Activated CD4-positive, alpha-beta T cell treated with anti-CD3 and anti-CD28 coated beads, Interleukin-2, amount 50 U/mL, for 16 hours (primary cell): Measurements from ENCODE around the gene MDH1.
"Not testable (repeated sequence)": the region's sequence is repeated elsewhere in the genome, so short reads cannot be mapped to it uniquely, and the experiment has no call there.

Source experiments
- DNase-seq: peaks from one replicate; pipeline ENCODE4 v3.0.0-alpha.2; 2020

The MDH1 gene

GRCh38 chr2:63589148-63589958, 590 bp downstream of the MDH1 start:
- no peak for DNase-seq

DNA sequence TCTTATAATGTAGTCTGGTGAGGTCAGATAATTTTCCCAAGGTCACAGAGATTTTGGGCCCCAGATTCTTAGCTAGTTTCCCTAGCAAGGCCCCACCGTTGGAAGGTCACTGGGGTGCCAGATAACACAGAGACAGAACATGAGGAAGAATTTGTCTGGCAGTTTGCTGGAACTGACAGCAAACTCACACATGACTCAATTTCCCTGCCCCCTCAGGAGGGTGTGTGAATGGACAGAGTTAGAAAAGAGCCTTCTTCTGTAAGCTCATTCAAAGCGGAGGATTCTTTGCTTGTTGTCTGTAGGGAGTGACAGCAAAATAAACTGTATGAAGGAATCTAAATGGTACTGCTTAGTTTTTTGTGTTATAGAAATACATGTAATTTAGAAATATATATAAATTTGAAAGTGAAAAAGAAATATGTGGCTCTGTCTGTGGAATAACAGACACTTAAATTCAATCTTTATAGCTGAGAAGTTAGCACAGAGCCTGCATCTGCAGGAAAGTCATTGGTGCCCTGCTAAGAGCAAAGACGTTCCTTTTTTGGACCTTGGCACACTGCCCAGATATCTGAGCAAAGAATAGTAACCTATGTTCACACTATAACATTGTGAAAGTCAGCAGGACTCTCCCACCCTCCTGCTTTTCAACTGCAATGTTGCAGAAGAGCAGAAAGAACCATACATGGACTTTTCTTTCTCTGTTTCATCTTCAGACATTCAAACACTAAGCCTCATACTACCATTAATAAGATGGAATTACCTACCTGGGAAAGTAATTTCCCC, 2.1 kb downstream of the MDH1 start:
- no peak for DNase-seq

- no peak for DNase-seq
Observed at GRCh38 chr2:63591566-63592175, 2.9 kb downstream of the MDH1 start.

- DNase-seq = no peak
Observed at GRCh38 chr2:63594660-63595059, 5.9 kb downstream of the MDH1 start.

DNA sequence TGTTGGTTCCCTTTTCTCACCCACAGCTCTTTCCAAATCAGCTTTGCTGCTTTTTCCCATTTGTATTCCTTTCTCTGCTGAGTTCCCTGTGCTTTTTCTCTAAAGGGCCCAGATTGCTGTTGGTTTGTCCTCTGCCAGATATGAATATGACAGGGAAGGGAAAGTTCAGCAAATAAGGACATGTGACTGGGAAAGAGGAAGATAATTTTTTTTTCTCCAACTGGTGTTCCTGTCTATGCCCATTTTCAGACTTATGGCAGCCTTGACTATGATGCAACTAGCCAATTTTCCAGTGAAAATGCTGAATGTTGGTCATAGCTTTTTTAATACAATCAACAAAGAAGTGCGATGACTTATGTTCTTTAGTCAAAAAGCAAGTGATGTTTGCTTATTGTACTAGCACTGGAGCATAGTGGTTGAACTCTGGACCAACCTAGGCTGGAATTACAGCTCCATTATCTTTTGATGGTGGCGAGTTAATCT, 7.7 kb downstream of the MDH1 start:
- no peak for DNase-seq

DNA sequence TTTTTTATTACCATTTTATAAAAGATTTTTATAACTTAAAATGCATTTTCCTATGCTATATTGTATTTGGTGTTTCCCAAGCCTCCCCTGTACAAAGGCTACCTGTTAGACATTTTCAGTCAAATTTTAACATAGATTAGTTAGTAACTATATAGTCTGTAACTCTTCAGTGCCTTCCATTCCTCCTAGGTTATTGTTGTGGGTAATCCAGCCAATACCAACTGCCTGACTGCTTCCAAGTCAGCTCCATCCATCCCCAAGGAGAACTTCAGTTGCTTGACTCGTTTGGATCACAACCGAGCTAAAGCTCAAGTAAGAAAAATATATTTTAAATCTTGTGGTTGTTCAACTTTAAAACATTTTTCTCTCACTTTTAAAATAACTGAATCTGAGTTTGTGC, 10.2 kb downstream of the MDH1 start:
- no peak for DNase-seq

- DNase-seq = no peak
Observed at GRCh38 chr2:63600881-63601460, 12.2 kb downstream of the MDH1 start.

DNA sequence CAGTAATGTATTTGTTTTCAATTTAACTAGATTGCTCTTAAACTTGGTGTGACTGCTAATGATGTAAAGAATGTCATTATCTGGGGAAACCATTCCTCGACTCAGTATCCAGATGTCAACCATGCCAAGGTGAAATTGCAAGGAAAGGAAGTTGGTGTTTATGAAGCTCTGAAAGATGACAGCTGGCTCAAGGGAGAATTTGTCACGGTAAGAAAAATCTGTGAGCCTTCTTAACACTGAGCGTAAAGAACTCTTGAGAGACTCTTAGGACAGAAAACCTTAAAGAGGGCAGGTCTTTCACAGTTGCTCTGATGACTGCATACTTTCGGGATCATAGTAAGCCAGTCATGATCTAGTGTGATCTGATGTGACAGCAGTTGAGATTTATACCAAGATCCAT, 15.9 kb downstream of the MDH1 start:
- no peak for DNase-seq

- DNase-seq = not testable (repeated sequence)
Observed at GRCh38 chr2:63608865-63609264, 20.1 kb downstream of the MDH1 start.

- DNase-seq = no peak
Observed at GRCh38 chr2:63610525-63610924, 21.8 kb downstream of the MDH1 start.

DNA sequence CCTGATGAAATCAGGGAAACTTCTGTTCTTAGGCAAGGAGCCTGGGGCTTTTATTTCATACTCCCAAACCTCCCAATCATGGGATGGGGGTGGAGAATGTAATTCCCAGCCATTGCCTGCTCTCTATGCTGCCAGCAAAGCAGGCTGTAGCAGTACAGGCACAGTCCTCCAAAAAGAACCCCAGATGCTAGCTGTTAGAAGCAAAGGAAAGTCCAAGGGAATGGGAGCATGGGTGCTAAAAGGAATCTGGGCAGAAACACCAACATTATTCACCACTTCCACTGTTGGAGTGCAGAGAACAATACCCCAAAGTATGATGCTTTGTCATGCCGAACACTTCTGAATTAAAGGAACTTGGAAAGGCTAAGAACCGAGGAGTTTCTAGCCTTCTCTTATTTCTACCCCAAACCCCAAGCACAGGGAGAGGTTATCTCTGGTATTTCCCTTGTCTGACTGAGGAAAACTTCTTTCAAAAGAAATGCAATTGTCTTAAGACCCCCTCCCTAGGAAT, 24.7 kb downstream of the MDH1 start:
- no peak for DNase-seq

DNA sequence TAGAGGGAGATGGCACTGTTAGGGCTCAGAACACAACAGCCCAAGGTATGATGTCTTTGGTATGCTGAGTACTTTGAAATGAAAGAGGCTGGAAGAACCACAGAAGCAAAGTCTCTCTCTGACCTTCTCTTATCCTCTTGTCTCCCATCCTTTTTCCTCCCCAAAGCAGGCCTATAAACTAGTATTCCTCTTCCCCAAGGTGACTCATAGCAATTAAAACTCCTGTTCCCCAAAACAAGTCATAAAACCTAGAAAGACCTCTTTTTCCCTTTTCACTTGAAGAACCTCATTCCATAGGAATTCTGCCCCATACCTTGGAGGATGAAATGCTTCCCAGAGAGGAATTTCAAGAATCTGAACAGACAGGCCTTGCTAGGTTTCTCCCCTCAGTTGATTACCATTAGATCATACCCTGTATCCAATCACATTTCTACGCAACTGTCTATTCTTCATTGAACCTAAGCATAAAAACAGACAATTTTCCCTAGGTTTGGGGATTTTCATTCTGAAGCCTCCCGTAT, 25.7 kb downstream of the MDH1 start:
- no peak for DNase-seq

DNA sequence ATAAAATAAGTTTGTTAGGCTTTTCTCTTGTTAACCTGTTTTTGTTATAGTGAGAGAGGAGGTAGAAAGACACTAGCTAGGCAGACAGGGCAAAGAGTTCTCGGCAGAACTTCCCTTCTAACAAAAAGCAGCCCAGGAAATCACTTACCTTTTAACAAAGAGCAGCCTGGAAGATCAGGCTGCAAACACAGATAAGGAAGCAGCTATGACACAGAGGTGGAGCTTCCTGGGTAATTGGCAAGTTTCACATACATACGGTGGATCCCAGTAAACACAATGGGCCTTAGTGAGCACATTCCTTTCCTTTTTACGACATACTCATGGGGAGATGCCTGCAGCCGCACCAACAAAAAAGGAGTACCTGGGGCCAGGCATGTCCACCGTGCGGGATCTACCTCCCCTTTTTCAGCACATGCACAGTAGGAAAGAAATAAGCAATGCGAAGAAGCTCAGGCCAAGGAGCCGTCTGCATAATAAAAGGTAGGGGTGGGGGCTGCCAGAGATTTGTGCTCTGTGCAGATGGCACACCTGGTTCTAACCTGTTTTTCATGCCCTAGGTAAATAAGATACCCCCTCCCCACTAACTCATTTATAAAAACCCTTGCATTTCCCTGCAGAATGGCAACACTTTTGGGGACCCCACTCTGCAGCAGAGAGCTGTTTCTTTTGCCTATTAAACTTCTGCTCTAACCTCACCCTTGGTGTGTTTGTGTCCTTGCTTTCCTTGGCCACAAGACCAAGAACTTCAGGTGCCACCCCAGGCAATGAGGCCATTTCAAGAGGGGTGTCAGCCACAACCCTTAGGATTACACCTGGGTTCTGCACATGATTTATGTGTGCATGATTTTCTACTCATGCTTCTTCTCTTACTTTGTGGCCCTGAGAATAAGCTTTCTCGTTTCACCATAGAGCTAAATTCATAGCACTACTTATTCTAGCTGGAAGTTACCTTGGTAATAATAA, 26.5 kb downstream of the MDH1 start:
- no peak for DNase-seq

- no peak for DNase-seq
Observed at GRCh38 chr2:63617366-63617765, 28.6 kb downstream of the MDH1 start.

DNA sequence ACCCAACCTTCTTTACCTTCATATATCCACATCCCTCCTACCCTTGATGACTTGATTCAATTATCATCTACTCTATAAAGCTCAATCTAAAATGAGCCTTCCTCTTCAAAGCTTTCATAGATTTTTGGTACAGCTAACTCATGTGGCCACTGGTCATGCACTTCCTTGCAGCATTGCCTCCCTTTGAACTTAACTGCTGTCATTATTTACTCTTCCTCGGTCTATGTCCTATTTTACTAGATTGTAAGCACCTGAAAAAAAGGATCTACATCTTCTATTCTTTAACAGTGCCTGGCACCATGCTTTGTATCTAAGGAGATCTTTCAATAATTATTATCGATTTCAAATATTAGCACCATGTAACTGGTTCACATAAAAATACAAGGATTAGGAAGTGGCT, 30.6 kb downstream of the MDH1 start:
- no peak for DNase-seq

GRCh38 chr2:63622751-63623150, 34.0 kb downstream of the MDH1 start:
- no peak for DNase-seq

- not testable (repeated sequence) for DNase-seq
Observed at GRCh38 chr2:63623763-63624162, 35.0 kb downstream of the MDH1 start.

DNA sequence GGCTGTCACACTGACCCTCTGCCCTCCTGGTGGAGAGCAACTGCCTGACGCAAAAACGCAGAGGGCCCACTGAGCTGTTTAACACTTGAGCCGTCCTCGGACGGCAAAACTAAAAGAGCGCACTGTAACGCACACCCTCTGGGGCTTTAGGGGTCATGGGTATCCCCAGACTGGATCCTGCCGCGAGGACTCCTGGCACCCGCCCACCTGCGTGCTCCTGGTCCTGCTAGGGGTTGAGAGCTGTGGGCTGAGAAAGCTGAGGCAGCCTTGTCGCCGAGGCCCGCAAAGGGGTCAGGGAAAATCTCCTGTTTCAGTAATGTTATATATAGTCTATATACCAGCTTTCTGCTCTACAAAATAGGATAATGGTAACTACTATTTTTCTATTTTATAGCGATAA, 39.1 kb downstream of the MDH1 start:
- DNase-seq = no peak

DNA sequence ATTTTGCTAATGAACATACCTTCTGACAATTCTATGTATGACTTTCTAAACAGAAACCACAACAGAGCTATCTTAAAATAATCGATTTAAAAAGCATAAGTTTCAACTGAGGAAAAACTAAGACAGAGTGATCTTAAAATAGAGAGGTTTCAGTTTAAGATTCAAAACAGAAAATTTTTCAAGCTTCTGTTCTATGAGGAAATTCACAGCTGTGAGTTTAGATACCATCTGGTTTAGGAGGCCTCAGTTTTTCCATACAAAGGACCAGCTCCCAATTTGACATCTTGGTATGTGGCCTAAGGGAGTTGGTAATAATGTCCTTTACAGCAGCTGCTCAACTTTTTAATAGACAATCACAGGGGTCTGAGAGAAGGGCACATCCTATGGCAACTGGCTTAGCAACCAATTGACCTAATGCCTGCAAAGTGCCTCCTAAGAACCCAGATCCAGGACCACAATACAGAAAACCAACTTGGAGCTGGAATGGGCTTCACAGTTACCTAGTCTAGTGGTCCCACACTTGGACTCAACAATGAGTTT, 39.7 kb downstream of the MDH1 start:
- no peak for DNase-seq

GRCh38 chr2:63631501-63631900, 42.7 kb downstream of the MDH1 start:
- DNase-seq = no peak

- DNase-seq = no peak
Observed at GRCh38 chr2:63632382-63632781, 43.6 kb downstream of the MDH1 start.
